OCI-M1 (cell line): ENCODE measurements around the gene ZNF774.
"Not testable (repeated sequence)": the region's sequence is repeated elsewhere in the genome, so short reads cannot be mapped to it uniquely, and the experiment has no call there.

Experiments
- DNase-seq: peaks from one replicate; lab custom pipeline; 2025; lab: John Stamatoyannopoulos, UW

ZNF774 gene

DNA sequence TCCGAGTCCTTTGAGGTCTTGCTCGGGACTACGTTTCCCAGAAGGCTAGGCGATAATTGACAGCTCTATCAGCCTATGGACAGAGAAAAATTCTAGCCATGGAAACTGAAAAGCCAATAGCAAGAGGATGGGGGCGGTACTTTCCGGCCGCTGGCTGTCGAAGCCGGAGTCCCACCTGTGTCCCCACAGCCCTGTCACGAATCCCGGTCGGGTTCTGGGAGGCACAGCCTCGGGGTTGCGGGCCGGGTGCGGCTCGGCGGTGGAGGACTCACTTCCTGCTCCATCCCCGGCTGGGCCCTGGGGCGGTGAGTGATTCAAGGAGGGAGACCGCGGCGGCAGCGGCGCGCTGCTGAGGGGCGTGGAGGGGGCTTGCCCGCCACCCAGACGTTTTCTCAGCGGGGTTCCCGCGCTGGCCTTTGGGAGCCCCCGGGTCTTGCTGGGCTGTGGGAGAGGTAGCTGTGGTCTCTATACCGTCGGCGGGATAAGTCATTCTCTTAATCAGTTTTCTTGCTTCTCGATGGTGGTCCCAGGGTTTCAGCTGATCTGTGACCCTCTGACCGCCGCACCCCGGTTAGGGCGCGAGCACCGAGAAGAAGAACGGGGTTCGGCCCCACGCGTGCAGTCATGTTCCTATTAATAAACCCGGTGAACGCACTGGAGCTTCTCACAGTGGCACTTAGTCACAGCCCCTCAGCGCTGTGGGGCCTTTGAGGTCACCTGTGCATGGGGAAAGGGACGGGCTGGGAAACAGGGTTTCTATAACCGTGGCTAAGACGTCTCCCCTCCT is at the start of gene ZNF774:
Gene ZNF774 (plus strand): TSS at position 178 of the 787 bp plus-strand sequence. CDS start 2,377 bp downstream, outside the sequence.
- DNase-seq: peak; percentile 96

DNA sequence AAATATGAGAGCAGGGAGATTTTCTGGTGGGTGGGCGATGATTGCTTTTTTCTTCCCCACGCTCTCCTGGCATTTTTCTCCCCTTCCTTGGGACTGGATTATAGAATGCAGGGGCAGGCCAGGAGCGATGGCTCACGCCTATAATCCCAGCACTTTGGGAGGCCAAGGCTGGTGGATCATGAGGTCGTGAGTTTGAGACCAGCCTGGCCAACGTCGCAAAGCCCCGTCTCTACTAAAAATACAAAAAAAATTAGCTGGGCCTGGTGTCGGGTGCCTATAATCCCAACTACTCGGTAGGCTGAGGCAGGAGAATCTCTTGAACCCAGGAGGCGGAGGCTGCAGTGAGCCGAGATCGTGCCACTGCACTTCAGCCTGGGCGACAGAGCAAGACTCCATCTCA is 46.7 kb upstream of the ZNF774 start:
- DNase-seq: not testable (repeated sequence)

DNA sequence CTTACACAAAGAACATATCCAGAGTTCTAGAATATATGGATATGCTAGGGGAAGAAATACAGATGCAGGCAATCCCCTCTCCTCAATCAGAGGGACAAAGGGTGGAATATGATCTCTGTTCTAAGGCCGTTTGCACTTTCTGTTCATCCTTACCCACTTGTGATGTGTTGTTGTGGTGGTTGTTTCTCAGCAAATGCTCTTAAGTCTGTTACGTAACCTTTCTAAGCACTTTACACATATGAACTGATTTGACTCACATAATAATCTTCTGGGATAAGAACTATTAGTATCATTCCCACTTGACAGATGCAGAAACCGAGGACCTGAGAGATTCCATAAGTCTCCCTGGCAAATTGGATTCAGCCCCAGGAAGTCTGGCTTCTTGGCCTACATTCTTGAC is 46.2 kb upstream of the ZNF774 start:
- no peak for DNase-seq

DNA sequence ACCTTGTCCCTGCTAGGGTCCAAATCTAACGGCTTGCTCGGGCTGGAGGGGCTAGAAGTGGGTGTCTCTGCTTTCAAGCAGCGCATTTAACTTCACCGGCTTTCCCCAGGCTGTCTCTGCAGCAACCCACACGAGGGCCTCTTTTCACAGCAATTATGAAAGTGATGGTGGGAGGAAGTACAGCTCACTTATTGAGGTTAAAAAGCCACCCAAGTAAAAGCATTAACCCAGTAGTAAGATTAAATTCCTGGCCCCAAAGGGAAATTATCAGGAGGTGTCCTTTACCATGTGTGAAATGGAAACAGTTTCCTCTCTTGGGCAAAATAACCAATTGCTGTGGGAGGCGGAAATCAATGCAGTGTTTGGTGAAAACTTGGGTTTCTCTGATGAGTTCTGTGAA is 45.5 kb upstream of the ZNF774 start:
- no peak for DNase-seq

DNA sequence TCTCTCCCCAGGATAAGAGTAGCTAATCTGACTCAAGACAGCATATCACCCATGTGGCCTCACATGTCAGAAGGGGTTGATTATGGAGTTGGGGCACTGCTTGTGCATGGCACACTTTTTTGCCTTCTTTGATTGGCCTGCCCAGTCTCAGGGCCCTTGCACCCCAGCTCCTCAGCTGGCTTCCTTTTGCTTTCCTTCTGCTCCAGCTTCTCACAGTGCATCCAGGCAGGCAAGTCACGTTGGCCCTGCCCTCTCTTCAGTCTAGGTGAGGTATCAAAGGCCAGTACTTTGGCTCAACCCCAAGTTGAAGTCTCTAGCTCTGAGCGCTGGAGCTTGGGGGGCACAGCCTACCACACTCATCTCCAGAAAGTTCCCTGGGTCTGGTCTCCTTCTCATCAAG is 44.4 kb upstream of the ZNF774 start:
- DNase-seq: no peak

DNA sequence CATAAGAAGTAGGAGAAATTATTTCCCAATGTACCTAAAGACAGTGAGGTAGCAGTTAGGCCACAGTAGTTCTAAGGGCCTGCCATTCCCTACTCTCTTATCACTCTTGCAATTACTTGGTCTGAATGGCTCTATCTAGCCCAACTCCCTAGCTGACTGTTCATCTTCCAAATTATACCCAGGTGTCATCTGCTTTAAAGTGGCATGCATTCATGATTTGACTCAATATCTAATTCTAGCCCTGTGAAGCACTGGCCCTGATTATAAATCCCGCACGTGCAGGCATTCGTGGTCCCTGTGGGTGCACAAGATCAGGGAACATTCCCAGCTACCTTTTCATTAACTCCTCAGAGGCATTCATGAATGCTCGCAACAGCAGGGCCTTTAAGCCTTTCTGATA is 43.1 kb upstream of the ZNF774 start:
- DNase-seq: no peak

DNA sequence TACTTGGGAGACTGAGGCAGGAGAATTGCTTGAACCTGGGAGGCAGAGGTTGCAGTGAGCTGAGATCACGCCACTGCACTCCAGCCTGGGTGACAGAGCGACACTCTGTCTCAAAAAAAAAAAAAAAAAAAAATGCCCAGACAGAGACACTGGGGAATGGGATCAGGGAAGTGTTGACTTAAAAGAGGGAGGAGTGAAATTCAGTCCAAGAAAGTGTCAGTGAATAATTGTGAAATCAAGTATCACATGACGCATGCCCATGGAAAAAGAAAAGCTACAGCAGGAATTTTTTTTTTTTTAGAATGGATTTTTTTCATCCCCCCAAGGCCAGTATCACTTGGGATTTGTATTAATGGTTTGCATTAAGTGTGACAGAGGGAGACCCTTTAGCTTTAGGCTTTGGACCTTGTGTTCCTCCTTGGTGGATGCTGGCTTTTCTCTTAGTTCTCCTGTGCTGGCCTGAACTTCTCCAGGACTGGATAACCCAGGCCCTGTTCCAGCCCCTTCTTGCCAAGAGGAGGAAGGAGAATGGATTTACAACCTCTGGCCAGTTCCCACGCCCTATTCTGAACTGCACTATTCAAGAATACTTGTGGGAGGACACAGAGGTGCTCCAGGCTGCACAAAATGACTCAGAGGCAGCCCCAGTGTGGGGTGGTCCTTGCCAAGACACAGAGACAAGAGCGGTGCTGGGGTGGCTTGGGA is 36.7 kb upstream of the ZNF774 start:
- no peak for DNase-seq

DNA sequence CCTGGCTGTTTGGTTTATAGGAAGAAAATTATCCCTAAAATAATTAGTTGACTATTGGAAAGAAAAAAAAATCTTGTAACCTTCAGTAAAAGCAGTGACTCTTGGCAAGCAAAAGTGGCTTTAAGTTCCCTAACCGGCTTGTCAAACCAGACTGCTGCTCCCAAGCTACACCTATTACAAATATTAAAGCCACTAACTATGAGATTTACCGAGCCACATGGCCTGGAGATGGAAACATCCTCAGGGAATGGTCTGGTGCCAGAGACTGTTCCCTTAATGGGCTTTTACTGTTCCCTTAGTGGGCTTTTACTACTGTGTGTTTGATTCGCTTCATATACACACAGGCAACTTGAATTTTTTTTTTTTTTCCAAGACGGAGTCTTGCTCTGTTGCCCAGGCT is 35.9 kb upstream of the ZNF774 start:
- DNase-seq: no peak

DNA sequence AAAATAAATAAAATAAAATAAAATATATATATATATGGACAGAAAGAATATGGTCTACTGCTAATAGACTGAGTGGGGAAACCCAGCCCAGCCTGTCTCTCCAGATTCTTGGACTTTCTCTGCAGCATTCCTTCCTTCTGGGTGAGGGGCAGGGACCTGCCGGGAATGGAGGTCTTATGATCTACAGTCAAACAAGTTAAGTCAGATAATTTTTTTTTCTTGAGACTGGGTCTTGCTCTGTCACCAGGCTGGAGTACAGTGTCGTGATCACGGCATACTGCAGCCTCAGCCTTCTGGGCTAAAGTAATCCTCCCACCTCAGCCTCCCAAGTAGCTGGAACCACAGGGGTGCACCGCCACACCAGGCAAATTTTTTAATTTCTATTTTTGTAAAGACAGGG is 33.5 kb upstream of the ZNF774 start:
- no peak for DNase-seq

DNA sequence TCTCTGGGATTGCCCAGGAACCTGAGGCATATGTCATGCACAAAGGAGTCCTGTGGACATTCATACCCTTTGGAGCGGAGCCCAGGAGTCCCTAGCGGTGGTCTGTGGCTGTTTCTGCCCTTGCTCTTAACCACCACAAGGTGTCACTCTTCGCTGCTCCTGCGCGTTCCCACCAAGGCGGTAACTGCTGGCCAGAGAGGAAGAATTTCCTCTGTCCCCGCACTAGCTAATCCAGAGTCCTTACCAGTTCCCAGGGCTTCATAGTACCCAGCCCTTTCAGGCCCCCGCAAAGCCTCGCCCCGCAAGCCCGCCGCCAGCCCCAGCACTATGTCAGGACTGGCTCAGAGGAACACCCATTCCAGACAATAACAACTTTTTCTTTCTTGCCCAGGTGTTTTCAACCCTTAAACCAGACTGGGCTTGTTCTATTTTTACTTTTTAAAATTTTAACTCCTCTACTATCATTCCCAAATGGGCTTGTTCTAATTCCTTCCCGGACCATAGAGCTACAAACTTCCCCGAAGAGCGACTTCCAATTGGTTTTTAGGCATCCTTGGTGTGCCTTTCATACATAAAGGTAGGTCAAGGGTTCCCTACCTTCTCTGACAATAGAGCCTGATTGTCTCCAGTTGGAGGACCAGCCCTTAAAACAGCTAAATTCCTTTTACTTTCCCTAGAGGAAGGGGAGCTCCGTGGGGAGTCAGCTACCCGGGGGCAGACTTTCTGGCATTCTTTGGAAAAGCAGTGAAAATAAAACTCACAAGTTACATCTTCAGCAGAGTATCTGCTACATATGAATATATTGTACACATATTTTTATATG is 31.8 kb upstream of the ZNF774 start:
- peak; percentile 92 for DNase-seq

DNA sequence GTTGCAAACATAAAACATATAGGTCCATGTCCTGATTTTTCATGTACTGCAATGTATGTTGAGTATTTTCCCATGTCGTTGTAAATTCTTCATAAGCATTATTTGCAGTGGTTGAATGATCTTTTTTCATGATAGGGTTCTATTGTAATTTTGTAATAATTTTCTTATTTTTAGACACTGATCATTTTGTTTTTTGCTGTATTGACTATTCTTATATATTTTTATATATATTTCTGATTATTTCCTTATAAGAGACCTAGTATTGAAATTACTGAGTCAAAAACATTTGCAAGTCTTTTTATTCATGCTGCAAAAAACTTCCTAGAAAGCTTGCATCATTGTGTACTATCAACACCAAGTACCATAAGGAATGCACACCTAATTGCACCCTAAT is 31.2 kb upstream of the ZNF774 start:
- no peak for DNase-seq

DNA sequence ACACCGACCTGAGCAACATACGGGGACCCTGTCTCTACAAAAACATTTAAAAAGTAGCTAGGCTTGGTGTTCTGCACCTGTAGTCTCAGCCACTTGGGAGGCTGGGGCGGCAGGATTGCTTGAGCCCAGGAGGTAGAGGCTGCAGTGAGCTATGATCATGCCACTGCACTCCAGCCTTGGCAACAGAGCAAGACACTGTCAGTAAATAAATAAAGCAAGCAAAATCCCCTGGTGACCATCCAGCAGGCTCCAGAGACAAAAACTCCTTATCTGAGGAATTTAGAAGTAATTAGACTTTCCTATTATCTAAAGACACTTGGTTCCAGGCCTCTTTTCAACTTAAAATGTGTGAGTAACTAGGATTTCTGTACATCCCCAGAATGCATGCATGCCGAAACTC is 29.5 kb upstream of the ZNF774 start:
- no peak for DNase-seq

DNA sequence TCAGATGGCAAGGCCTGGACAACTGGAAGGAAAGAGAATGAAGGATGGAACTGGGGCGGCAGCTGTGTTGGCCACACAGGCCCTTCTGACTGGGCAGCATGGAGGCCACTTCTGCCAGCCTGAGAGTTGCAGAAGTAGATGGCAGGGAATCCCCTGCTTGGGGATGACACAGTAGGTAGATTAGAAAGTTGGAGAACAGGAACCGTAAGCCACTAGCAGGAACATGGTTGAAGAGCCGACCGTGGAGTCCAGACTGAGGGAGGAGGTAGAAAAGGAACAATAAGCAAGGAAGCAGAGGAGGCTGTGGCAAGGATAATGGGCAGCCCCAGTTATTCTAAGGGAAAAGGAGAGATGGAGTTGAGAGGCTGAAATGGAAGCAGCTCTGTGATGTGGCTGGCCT is 26.4 kb upstream of the ZNF774 start:
- no peak for DNase-seq

DNA sequence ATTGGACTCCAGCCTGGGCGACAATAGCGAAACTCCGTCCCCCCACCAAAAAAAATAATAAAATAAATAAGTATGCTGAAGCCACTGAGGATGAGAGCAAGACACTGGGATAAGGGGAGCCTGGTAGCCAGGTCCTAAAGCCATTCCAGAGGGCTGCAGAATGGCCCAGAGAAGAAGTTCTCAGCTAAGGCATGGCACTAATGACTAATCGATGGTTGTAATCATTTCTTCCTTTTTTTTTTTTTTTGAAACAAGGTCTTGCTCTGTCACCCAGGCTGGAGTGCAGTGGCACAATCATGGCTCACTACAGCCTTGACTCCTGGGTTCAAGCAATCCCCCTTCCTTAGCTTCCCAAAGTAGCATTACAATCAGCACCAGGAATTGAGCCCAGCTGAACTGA is 25.6 kb upstream of the ZNF774 start:
- no peak for DNase-seq

DNA sequence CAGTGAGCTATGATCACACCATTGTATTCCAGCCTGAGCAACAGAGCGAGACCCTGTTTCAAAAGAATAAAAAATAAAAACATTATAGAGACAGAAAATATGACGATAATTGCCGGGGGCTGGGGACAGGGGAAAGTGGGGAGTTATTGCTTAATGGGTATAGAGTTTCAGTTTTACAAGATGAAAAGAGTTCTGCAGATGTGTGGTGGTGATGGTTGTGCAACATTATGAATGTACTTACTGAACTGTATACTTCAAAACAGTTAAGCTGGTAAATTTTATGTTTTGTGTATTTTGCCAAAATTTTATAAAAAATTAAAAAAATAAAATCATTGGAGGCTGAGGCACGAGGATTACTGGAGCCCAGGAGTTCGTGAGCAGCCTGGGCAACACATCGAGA is 24.8 kb upstream of the ZNF774 start:
- DNase-seq: no peak

DNA sequence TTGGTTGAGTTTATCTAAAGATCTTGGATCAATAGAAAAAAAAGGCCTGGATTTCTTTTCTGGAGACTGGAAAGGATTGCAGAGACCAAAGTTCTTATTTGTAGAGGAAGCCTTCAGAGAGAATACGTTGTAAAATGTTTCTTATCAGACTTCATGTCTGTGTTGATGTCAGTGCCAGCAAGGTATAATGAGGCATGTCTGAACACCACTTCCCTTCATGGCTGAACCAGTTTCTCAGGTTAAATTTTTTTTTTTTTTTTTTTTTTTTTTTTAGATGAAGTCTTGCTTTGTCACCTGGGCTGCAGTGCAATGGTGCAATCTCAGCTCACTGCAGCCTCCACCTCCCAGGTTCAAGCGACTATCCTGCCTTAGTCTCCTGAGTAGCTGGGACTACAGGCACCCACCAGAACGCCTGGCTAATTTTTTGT is 17.8 kb upstream of the ZNF774 start:
- DNase-seq: no peak

DNA sequence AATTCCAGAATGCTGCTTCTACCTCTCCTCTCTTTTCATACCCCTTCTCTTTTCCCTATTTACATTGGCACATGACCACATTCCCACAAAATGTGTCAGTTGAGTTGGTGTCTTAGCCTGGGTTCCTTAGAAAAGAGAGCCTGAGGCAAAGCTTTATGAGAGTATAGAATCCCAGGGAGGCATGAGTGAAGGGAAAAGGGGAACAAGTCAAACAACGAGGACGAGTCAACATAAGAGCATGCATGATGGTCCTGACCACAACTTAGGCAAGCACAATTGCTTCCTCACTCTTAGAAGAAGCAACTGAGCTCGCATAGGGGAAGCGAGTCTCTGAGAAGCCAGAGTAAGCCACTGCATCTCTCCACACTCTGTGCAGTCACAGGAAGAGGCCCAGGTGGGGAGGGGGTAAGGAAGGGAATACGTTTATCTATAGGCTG is 15.4 kb upstream of the ZNF774 start:
- DNase-seq: peak; percentile 68

DNA sequence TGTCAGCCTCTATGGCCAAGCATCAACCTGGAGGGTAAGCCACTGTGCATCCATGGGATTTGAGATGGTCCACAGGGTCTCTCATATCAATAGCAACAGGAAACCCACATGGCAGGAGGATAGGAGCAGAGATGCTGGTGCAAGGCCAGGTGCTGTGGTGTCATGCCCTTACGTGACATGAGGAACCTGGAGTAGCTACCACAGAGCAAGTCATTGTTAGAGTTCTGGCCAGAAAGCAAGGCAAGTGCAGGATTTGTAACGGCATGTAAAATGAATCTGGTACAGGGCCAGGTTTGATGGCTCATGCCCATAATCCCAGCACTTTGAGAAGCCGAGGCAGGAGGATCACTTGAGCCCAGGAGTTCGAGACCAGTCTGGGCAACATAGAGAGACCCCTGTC is 14.8 kb upstream of the ZNF774 start:
- no peak for DNase-seq

DNA sequence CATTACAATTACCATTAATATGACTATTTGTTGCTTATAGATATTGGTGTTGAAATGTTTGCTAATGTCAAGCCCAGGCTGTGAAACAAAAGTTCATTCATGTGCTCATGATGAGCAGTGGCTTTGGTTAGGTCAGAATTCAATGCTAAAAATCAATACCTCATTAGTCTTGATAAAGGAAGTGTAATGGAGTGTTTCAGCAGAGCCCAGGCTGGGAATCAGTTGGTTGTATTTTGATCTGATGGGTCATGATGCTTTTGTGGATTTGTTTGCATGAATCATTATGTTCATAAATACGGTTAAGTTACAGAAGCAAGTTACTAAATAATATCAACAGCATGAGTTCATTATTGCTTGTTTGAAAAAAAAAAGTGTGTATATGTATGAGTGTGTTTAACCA is 13.6 kb upstream of the ZNF774 start:
- no peak for DNase-seq

DNA sequence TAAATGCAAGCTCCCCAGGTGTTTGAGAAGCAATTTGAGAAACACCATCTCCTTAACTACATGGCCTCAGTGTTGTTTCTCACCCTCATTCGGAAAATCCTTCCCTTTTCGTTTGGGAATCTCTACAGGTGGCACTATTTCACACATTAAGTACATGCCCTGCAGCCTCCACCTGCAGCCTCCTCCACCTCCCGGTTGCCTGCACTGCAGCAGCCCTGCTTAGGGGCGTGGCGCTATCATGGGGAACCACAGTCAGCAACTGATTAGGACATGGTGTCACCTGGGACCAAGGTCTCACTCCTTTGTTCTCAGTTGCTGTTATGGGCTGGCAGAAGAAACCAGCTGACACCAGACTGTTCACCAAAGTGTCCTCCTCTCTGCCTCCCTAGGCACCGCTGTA is 11.7 kb upstream of the ZNF774 start:
- no peak for DNase-seq

DNA sequence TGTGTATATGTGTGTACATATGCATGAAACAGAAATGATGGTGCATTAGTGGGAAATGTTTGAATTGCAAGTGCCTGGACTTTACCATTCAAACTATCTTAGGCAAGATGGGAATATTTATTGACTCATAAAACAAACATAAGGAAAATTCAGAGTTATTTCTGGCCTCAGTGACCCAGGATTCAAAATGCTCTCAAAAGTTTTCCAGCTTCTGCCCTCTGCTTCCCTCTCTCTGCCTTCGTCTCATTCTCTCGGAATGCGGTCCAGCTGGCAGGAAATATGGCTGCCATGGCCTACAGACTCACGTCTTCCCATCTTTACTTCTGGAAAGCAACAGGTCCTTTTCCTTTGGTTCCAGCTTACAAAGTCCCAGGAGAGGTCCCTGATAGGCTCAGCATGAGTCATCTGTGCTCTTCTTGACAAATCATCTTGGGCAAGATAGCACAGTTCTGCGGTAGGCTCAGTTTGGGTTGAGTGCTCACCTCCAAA is 8.7 kb upstream of the ZNF774 start:
- no peak for DNase-seq

DNA sequence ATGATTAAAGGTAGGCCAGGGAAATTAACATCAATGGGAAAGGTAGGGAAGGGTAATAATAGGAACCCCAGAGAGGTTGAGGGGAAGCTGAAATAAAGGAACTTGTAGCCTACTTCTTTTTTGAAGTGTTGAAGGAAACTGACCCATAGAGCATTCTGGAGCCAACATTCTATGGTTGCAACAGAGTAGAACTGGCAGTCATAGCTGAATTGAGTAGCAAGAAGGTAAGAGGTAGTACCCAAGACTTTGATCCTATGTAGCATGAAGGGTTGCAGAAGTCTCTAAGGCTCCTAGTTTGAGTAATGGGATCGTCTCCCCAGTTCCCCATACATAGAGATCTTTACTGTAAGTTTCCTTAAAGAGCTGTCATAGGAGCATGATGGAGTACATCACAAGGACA is 7.4 kb upstream of the ZNF774 start:
- DNase-seq: no peak

DNA sequence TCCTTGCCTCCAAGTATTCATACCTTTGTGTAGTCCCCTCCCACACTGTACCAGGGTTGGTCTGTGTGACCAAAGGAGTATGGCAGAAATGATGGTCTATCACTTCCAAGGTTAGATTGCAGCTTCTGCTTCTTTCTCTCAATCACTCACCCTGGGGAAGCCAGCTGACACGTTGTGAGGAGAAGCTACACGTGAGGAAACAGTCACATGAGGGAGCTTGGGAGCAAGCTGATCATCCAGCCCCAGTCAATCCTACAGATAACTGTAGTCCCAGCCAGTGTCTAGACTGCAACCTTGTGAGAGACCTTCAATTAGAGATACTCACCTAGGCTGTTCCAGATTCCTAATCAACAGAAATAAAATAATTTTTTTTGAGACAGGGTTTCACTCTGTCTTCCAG is 6.2 kb upstream of the ZNF774 start:
- DNase-seq: peak; percentile 22
